HG03103 (cell line): ENCODE measurements around the gene TOPBP1.
"Not testable (repeated sequence)": the region's sequence is repeated elsewhere in the genome, so short reads cannot be mapped to it uniquely, and the experiment has no call there.

Source experiments
- ATAC-seq: cut with Tn5 transposase; IDR thresholded peaks from one replicate; pipeline ENCODE4 v1.9.1; 2021; ENCODE audit warnings: low read depth; ENCODE audit not compliant: unreplicated experiment

The TOPBP1 gene

DNA sequence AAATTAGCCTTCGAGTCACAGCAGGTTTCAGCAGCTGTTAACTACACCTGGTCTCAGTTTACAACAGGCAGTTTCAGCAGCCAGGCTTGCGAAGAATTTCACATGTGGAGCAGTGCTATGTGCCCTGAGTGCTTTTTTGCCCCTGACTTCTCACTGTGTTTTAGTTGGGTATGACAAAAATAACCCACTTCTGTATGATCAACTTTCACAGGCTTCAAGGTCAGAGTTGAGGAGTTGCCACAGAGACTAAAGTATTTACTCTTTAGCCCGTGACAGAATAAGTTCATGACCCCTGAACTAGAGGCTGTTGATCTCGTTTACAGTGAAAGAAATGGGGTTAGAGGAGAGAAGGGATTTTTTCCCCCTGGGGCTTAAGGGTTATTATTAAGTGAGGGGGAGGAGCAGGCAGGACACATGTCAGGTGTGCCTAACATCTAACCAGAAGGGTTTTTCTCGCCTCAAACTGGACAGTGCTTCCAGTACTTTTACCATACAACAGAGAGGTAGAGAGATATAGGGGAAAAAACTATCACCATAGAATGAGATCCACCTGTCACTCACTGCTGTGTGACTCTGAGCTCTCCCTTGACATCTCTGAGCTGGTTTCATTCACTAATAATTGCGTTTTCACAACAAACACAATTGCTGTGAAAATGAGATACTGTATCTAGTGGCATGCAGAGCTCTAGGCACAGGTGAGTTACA is 14.0 kb upstream of the TOPBP1 start:
- no peak for ATAC-seq

DNA sequence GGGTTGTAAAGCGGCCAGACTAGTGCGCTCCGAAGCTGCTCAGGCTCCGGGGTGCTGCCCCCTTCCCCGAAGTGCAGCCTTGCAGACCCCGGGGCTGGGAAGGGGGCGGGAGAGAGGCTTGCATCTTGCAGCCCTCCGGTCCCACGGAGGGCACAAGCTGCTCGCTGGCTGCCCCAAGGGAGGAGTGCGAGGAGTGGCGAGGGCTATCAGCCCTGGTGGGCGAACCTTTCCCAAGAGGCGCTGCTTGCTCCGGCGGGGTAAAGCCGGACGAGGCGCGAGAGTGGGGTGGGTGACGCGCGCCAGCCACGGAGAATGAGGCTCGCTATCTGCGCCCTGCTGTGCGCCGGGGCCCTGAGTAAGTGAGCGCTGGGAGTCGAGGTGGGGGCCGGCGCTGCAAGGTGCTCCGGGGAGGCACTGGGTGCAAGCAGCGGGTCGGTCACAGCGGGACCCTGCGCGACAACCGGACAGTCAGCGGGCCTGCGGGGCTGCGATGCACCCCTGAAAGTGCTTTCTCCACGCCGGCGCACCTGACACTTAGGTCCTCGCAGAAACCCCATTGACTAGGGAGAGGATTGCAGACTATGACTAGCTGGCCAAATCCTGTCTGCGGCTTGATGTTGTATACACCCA is 12.7 kb upstream of the TOPBP1 start:
- no peak for ATAC-seq

DNA sequence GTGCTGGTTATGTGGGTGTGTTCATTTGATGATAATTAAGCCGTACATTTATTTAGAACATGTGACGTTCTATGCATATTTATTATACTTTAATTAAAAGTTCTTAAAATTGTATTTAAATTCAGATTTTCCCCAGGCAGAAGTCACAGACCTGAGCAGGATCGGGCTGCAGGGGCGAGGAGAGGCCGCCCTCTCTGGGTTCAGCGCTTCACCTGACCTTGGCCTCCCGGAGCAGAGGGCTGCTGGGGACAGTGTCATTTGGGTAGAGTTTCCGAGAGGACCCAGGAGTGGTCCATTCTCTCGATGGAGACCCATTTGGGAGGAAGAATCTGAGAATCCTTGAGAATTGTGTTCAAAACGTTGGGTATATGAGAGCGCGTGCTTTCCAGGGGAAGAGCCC is 12.0 kb upstream of the TOPBP1 start:
- ATAC-seq, result no peak

GRCh38 chr3:133672461-133672860 is 10.7 kb upstream of the TOPBP1 start:
- ATAC-seq, result no peak

GRCh38 chr3:133670525-133670995 is 8.8 kb upstream of the TOPBP1 start:
- no peak for ATAC-seq

DNA sequence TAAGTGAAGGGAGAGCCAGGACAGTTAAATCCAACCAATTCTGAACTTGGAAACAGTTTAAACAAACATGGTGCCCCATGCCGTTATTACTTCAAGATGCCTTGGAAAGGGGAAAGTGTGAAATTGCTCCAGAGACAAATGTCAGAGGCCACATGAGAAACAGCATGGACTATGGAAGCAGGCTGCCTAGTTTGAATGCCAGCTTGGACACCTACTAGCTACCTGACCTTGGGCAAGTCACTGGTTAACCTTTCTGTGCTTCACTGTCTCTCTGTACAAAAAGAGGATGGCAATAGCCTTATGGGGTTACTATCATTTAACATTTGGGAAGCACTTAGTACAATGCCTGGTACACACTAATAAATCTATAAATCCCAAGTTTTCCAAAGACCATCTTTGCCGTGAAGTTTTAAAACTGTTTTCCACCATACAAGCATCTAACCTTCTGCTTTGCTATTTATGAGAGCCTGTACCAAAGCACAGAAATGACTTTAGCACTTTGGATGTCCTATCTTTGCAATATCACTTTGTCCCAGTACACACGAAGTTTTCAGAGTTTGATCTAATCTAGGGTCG is 8.3 kb upstream of the TOPBP1 start:
- ATAC-seq, result no peak

DNA sequence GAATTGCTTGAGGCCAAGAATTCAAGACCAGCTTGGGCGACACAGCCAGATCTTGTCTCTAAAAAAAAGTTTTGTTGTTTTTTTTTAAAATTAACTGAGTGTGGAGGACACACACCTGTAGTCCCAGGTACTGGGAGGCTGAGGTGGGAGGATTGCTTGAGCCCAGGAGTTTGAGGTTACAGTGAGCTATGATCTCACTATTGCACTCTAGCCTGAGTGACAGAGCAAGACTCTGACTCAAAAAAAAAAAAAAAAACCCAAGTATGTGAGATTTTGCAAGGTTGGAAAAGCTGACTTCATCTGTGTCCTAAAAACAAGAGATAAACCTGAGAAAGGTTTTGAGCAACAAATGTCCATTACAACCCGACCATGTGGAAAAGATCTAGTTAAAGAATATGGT is 5.4 kb upstream of the TOPBP1 start:
- no peak for ATAC-seq

DNA sequence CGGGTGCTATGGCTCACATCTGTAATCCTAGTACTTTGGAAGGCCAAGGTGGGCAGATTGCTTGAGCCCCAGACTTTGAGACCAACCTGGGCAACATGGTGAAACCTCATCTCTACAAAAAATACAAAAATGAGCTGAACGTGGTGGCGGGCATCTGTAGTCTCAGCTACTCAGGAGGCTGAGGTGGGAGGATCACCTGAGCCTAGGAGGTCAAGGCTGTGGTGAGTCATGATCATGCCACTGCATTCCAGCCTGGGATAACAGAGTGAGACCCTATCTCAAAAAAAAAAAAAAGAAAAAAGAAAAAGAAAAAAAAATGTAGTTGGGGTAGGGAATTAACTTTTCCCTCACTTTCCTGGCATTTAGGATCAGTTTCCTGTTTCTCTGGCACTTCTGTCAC is 3.4 kb upstream of the TOPBP1 start:
- not testable (repeated sequence) for ATAC-seq

GRCh38 chr3:133663569-133664313 is 2.0 kb upstream of the TOPBP1 start:
- ATAC-seq, result peak; percentile 51

DNA sequence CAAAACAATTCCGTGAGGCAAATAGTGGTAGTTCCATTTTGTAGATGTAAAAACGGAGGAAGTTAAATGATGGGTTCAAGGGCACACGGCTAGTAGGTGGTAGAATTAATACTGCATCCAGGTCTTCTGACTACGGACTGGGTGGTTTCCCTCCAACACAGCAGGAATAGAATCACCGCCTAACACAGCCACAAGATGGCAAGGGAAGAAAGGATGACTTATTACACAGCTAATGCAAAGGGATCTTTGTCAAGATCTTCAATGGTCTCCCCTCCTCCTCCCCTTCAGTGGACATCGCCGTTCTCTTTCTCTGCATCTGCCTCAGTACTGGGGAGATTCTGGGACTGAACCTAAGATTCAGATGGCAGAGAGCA is 524 bp upstream of the TOPBP1 start:
- peak; percentile 39 for ATAC-seq

- ATAC-seq, result no peak
Observed at GRCh38 chr3:133659806-133660205, 1.9 kb downstream of the TOPBP1 start.

DNA sequence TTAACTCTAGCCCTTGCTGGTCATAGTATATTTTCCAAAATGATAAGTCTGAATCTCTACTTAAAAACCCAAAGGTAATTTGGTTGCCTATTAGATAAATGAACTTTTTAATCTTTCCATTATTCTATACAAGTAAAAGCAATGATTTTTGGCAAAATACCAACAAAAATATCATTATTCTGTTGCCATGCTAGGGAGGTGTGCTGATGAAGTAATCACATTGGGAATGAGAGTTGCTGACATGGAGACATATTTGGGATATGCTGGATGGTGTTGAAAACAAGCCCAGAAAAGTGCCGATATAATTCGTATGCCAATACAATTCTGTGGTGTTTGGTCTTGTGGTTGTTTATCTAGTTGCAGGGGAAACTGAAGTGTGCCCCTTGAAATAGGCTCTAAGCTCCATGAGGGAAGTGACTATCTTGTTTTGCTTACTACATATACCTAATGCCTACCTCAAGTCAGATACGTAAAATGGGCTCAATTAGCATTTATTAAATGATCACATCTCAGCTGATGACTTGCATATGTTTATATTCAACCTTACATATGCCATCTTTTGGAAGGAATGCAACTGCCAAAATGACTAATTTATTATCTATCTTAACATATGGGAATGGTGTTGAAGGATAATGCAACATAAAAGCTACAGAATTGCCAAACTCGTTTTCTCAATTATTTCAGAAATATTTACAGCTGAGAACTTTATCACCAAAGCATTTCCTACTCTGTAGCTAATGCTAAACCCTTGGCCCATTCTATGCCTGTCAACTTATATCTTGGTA is 5.8 kb downstream of the TOPBP1 start:
- no peak for ATAC-seq

GRCh38 chr3:133649486-133650068 is 12.2 kb downstream of the TOPBP1 start:
- ATAC-seq, result no peak

GRCh38 chr3:133644768-133645167 is 17.0 kb downstream of the TOPBP1 start:
- no peak for ATAC-seq

- ATAC-seq, result no peak
Observed at GRCh38 chr3:133643611-133644010, 18.1 kb downstream of the TOPBP1 start.

DNA sequence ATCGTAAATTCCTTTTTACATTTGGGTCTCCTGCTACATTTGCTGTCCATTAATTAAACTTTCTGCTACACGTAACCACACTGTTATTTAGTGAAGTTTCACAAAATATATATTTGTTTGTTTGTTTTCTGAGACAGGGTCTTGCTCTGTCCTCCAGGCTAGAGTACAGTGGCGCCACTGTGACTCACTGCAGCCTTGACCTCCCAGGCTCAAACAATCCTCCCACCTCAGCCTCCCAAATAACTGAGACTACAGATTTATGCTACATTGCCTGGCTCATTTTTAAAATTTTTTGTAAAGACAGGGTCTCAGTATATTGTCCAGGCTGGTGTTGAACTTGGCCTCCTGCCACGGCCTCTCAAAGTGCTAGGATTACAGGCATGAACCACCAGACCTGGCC is 20.5 kb downstream of the TOPBP1 start:
- no peak for ATAC-seq

DNA sequence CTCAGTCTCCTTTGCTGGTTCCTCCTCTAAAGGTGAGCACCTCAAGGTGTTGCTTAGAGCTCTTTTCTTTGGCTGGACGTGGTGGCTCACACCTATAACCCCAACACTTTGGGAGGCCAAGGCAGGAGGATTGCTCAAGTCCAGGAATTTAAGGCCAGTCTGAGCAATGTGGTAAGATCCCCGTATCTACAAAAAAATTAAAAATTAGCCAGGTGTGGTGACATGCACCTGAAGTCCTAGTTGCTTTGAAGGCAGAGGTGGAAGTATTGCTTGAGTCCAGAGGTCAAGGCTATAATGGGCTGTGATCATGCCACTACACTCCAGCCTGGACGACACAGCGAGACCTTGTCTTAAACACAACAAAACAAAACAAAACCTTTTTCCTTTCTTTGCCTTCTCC is 28.3 kb downstream of the TOPBP1 start:
- ATAC-seq, result no peak

DNA sequence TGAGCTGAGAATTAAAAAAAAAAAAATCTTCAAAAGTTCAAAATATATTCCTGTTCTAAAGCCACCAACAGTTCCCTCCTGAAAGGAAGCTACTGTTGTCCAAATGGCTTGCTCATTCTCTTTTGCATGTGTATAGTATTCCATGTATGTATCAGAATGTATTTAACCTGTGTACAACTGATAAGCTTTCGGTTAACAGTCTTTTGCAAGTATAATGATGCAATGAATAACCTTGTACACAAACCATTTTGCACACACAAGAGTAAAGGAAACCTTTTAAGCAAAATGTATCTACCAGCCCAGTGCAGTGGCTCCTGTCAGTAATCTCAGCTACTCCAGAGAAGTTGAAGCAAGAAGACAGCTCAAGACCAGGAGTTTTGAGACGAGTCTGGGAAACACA is 32.6 kb downstream of the TOPBP1 start:
- ATAC-seq, result no peak

DNA sequence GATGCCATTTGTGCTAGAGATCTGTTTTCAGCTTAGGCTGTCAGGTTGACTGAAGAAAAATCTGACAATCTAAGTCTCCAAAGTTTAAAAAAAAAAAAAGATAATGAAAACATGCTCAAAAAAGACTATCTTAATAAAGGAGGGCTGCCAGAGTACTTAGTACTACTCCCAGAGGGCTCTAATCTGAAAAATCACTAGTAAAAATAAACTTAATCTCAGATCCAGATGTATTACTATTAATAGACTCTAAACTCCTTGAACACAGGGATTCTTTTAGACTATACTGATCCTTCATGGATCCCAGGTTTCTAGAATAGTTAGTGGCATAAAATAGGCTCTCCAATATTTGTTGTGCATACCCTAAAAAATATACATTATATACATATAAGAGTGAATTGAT is 34.0 kb downstream of the TOPBP1 start:
- no peak for ATAC-seq

- ATAC-seq, result peak; percentile 100
Observed at GRCh38 chr3:133620066-133620784, 41.5 kb downstream of the TOPBP1 start.
